Hematopoietic multipotent progenitor cell treated with erythropoietin and hydrocortisone succinate and interleukin-3 and kit ligand, for 17 days (in vitro differentiated cells): ENCODE data around the gene MAT1A.
"Not testable (repeated sequence)": the region's sequence is repeated elsewhere in the genome, so short reads cannot be mapped to it uniquely, and the experiment has no call there.

Experiments used
- DNase-seq: peaks from one replicate; pipeline ENCODE4 v3.0.0-alpha.2; 2015; ENCODE audit warnings: low spot score

Gene MAT1A

GRCh38 chr10:80223031-80223419, 66.4 kb downstream of the MAT1A start:
- not testable (repeated sequence) for DNase-seq
